Upper lobe of left lung (tissue), 4 donors: Measurements from ENCODE around the gene ADAMTS10.

ENCODE experiments used
- POLR2A ChIP-seq, 4 donors: fragments of 450-650 bp; IDR thresholded peaks; one replicate each; pipeline ENCODE4 v1.5.1; 2016 to 2017; ENCODE audit warnings: antibody characterized with exemption in 4 of 4, mild to moderate bottlenecking in 2 of 4
- POLR2AphosphoS5 ChIP-seq, 2 donors: sonication (generic); formaldehyde crosslinking; IDR thresholded peaks; one replicate each; pipeline ENCODE4 v1.5.1; 2017; ENCODE audit warnings: antibody characterized with exemption in 2 of 2
- TF ChIP-seq, protein P1 (sequence below), 6 experiments: fragments of 450-650 bp in 4 of 6; fragments of 200-600 bp in 2 of 6; sonication (generic) in 2 of 6; IDR thresholded peaks; one replicate each; pipeline ENCODE4 v1.5.1; 2016 to 2019; ENCODE audit warnings: antibody characterized with exemption in 6 of 6

DNA sequence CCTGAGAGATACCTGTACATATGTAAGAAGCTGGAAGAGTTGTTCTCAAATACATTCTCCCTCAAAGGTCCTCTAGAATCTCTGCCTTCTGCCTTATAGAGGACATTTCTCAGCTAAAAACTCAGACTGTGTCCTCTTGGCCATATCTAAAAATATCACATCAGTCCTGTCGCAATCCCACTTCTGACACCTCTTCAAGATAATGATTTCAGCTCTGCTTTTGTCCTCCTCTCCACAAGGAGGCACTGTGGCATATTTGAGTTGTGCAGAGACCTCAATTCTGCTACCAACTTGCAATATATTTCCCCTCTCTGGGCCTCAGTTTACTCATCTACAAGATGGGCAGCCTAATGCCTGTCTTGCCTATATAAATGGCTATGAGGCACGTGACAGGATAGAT lies 16.6 kb downstream of the ADAMTS10 start:
- TF ChIP-seq, protein P1, sequence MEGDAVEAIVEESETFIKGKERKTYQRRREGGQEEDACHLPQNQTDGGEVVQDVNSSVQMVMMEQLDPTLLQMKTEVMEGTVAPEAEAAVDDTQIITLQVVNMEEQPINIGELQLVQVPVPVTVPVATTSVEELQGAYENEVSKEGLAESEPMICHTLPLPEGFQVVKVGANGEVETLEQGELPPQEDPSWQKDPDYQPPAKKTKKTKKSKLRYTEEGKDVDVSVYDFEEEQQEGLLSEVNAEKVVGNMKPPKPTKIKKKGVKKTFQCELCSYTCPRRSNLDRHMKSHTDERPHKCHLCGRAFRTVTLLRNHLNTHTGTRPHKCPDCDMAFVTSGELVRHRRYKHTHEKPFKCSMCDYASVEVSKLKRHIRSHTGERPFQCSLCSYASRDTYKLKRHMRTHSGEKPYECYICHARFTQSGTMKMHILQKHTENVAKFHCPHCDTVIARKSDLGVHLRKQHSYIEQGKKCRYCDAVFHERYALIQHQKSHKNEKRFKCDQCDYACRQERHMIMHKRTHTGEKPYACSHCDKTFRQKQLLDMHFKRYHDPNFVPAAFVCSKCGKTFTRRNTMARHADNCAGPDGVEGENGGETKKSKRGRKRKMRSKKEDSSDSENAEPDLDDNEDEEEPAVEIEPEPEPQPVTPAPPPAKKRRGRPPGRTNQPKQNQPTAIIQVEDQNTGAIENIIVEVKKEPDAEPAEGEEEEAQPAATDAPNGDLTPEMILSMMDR (IDR thresholded peaks at IDR 0.05), result peak in 5 of 6 experiments; percentile 17 to 26 (median 24)
- TF ChIP-seq POLR2A (IDR thresholded peaks at IDR 0.05) (no peak), POLR2AphosphoS5 (IDR thresholded peaks at IDR 0.05) (no peak)
